GM19467 (cell line): ENCODE results near the gene RNF14.

ENCODE experiments used
- ATAC-seq: cut with Tn5 transposase; IDR thresholded peaks from one replicate; pipeline ENCODE4 v1.9.1; 2021; ENCODE audit warnings: mild to moderate bottlenecking, moderate library complexity; ENCODE audit not compliant: unreplicated experiment

The RNF14 gene, protein sequence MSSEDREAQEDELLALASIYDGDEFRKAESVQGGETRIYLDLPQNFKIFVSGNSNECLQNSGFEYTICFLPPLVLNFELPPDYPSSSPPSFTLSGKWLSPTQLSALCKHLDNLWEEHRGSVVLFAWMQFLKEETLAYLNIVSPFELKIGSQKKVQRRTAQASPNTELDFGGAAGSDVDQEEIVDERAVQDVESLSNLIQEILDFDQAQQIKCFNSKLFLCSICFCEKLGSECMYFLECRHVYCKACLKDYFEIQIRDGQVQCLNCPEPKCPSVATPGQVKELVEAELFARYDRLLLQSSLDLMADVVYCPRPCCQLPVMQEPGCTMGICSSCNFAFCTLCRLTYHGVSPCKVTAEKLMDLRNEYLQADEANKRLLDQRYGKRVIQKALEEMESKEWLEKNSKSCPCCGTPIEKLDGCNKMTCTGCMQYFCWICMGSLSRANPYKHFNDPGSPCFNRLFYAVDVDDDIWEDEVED

GRCh38 chr5:141968914-141969608 lies at the start of gene RNF14:
Gene RNF14 (plus strand): TSS chr5:141969105. CDS start chr5:141973589, 4,484 bp downstream.
- peak; percentile 86 for ATAC-seq

DNA sequence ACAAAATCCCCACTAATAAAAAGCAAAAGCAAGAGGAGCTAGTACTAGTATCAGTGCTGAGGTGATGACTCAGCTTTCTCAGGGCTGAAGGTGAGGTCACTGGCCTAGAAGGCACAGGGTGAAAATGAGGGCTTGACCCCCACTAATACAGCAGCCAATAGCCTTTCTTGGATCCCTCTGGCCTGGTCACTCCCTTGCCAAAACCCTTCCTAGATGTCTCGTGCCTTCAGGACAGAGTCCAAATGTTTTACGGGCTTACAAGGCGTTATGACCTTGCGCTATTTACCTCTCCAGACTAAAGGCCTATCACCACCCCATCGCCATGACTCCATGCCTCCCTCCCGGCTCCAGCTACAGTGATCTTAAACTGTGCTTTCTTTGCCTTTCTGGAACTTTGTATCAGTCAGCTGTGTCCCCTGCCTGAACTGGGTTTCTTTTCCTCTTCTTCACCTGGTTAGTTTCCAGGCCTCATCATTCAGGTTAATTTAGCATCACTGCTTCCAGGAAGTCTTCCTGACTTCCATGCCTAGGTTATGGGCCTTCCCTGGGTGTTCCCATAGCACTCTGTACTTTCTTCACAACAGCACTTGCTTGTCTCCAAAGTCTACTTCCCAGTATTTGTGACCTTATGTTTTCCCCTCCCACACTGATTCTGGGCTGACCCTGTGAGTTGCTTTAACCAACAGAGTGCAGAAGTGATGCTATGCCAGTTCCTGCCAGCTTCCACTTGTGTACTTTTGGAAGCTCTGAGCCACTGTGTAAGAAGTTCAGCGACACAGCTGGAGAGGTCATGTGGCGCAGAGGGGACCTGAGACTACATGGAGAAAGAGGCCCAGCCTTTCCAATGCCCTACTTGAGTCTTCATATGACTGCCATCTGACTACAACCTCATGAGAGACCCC lies 49.4 kb upstream of the RNF14 start:
- no peak for ATAC-seq

DNA sequence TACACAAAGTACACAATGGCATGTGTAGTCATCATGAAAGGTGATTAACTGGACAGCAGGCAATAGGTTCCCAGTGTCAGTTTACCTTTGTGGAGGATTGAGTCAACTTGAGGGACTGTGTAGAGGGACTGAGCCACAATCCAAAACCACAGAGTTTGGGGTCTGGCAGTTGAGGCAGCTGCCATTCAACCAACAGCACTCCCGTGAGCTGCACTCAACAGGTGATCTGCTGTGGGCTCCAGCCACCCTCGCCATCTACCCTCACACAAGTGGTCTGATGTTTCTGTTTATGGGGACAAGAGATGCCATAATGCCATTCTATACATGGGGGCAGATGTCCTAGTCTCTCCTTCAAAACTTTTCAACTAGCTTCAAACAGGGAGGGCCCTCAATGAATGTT lies 48.1 kb upstream of the RNF14 start:
- ATAC-seq = no peak

GRCh38 chr5:141922827-141923447 lies 46.0 kb upstream of the RNF14 start:
- peak; percentile 9 for ATAC-seq

GRCh38 chr5:141923448-141924313 lies 45.2 kb upstream of the RNF14 start, which contains the start of gene DELE1:
Gene DELE1 (plus strand): TSS chr5:141923871. CDS start chr5:141923942, 71 bp downstream.
- ATAC-seq = peak; percentile 97

DNA sequence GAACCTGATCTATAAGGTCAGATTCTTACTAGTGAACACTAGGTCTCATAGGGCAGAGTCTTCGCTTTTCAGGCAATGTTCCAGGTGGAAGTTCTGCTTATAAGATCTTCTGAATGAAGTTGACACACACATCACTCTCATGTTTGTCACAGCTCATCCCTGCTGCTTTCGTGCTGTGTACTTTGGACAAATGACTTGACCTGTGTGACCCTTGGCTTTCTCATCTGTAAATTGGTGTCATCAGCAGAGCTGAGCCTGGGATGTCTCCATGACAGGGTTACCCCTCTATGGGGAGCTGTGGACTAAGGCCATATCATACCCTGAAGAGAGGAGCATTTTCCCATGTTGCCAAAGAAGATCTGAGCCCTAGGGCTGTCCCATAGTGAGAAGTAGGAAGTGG lies 42.5 kb upstream of the RNF14 start:
- no peak for ATAC-seq

DNA sequence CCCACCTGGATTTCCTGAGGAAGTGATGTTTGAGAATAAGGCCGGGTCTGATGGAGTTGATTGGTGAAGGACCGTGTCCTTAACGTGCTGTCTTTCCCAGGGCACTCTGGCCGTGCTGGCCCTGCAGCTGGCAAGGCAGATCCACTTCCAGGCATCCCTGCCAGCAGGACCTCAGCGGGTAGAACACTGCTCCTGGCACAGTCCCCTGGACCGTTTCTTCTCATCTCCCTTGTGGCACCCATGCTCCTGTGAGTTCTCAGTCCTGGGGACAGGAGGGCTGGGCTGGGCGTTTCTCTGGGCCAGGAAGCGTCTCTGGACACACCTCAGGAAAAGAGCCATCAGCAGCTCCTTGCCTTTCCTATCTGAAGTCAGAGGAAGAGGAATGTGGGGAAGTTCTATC lies 40.9 kb upstream of the RNF14 start:
- no peak for ATAC-seq

GRCh38 chr5:141929398-141930058 lies 39.4 kb upstream of the RNF14 start:
- ATAC-seq = no peak

GRCh38 chr5:141931694-141932093 lies 37.2 kb upstream of the RNF14 start:
- ATAC-seq = no peak

- ATAC-seq = no peak
Observed at GRCh38 chr5:141933151-141933550, 35.8 kb upstream of the RNF14 start.

GRCh38 chr5:141934099-141934844 lies 34.6 kb upstream of the RNF14 start:
- no peak for ATAC-seq

DNA sequence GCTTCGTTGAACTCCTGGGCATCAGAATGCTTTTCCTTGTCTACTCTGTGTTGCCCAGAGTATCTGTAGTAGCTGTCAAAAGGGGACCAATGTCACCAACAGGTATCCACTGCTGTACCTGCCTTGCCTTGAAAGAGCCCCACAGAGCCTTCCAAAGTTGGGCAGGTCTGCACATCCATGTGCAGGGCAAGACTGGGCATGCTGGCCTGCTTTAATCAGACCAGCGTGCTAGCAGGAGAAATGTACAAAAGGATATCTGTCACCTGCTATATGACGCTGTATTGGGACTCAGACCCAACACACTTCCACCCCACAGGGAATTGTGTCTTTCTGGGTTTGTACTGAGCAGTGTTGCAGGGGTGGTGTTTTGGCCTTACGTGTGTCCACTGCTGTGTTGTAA lies 33.4 kb upstream of the RNF14 start:
- ATAC-seq = no peak

DNA sequence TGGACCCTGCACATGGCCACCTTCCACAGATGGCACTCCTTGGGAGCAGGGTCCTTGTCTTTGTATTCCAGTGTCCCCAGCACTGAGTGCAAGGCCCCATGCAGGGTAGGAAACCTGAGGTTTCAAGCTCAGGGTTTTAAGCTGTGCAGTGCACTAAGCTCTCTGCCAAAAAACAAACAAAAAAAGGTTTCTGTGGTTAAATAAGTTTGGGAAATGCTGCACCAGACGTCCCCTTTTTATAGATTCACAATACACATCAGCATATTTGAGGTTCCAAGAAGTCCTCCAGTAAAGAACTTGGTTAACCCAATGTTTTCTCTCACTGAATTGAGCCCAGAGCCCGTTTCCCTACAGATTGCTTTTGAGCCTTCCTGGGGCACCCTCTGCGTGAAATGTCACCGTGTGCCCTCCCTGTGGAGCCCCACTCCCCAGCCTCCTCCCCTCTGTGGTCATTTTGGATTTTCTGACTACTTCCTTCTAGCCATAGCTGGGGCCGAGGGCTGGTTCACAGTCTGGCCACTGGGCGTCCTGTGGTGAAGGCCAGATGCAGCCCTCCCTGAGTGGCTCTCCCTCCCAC lies 28.1 kb upstream of the RNF14 start:
- no peak for ATAC-seq

DNA sequence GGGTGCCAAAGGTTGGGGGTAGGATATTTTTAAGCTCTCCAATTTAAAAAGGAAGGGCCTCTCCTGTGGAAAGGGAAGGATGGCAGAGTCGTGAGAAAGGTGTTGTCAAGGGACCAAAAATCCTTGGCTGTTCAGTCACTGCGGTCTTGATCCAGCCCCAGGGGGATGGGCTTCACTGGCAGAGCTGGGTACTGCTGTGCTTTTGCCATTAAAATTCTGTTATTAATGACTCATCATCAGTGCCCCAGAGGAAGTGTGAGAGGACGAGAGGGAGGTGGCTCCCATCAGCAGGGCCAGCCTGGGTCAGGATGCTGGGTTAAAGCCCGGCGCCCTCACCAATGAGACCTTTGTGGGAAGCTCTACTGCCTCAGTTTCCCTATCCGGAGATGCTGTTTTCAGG lies 27.6 kb upstream of the RNF14 start:
- ATAC-seq = no peak

GRCh38 chr5:141941779-141942178 lies 27.1 kb upstream of the RNF14 start:
- no peak for ATAC-seq

DNA sequence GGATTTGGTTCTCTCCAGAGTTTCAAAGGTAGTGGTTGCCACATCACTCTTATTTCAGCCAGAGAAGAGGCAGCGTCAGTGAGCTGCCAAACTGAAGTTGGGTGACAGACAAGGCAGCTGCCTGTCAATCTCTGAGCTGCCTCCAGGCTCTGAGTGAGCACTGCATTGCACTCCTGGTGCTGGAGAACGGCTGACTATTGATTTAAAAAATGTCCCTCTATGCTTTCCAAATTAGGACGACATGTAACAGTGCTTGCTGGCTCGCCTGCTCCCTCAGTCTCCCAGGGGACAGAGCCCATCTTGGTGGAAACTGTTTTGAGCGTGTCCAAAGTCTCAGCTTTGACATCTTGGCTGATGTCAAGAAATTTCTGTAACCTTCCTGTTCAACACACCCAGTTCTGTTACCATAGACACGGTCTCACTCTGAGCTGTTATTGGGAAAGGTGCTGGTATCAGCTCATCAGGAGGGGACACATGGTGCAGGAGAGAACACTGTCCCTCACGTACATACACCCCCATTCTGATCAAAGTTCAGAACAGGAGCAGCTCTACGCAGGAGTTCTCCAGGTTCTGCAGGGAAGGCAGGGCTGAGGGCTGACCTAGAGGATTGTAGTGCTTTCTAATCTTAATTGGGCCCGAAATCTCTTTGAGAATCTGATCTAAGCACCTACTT lies 26.6 kb upstream of the RNF14 start:
- no peak for ATAC-seq

DNA sequence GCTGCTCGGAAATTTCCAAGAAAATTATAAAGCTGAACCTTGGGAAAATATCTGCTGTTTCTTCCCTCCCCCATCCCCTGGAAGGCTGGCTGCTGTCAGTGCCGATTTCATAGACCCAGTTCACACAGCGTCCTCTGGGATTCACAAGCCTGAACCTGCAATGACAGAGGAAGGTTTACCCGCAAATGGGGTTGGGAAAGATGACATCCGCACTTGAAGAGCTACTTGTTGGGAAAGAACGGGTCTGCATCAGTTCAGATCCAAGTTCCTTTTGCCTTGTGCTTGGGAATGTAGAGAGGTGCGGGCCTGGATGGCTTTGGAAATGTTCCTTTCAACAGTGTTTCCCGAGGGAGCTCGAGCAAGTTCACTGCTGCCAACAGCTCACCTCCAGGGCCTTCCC lies 24.8 kb upstream of the RNF14 start:
- ATAC-seq = no peak
